Naive thymus-derived CD4-positive, alpha-beta T cell (primary cell): ENCODE results near the gene SLC44A4. TPM values are rescaled to one million over a fixed set of nuclear protein-coding genes. Genes with fewer than 3 reads are reported as not detected.

Experiments
- ATAC-seq: fragments of 150-1000 bp; cut with Tn5 transposase; 2 replicates; pipeline ENCODE4 v1.10.0; 2021; ENCODE audit warnings: mild to moderate bottlenecking, moderate library complexity
- CTCF ChIA-PET: fragments of 350-600 bp; sonication (Branson Sonifier 250); formaldehyde crosslinking; loops from one replicate; lab custom pipeline; 2021; ENCODE audit warnings: antibody characterized with exemption; lab: Charles Lee
- POLR2A ChIA-PET: fragments of 350-600 bp; sonication (Branson Sonifier 250); formaldehyde crosslinking; loops from one replicate; lab custom pipeline; 2021; ENCODE audit warnings: antibody characterized with exemption, inconsistent platforms; lab: Charles Lee
- DNase-seq, 9 donors: peaks; one replicate each; pipeline versions ENCODE4 v3.0.0 to v3.0.0-alpha.2; 2020 to 2022; ENCODE audit warnings: mixed read lengths in 1 of 9
- H3K27ac ChIP-seq: one replicate; pipeline ENCODE4 v1.7.0; 2013; ENCODE audit warnings: mild to moderate bottlenecking, low read depth, low read length, moderate library complexity
- H3K27me3 ChIP-seq, 2 donors: one replicate each; pipeline ENCODE4 v1.7.0; 2013; ENCODE audit warnings: low read length in 2 of 2, mild to moderate bottlenecking in 2 of 2, moderate library complexity in 2 of 2; ENCODE audit not compliant: control insufficient read depth in 2 of 2, insufficient read depth in 2 of 2
- H3K36me3 ChIP-seq, 3 experiments: 1 replicate in 2 of 3; 2 replicates in 1 of 3; pipeline ENCODE4 v1.7.0; 2013; ENCODE audit warnings: low read length in 3 of 3, mild to moderate bottlenecking in 3 of 3, moderate library complexity in 1 of 3; ENCODE audit not compliant: insufficient read depth in 3 of 3, control insufficient read depth in 2 of 3
- H3K4me1 ChIP-seq, 2 donors: one replicate each; pipeline ENCODE4 v1.7.0; 2013; ENCODE audit warnings: low read length in 2 of 2, mild to moderate bottlenecking in 2 of 2, moderate library complexity in 1 of 2; ENCODE audit not compliant: control insufficient read depth in 2 of 2, insufficient read depth in 2 of 2
- H3K4me3 ChIP-seq: 2 replicates; pipeline ENCODE4 v1.7.0; 2013; ENCODE audit warnings: mild to moderate bottlenecking, low read length
- H3K9me3 ChIP-seq, 3 experiments: 1 replicate in 2 of 3; 2 replicates in 1 of 3; pipeline ENCODE4 v1.7.0; 2013; ENCODE audit warnings: low read length in 3 of 3; ENCODE audit not compliant: control insufficient read depth in 2 of 3
- H3K27ac Mint-ChIP-seq, 9 donors: one replicate each; pipeline ENCODE4 v1.8.0; 2020 to 2022; ENCODE audit warnings: mixed read lengths in 9 of 9, mild to moderate bottlenecking in 8 of 9, moderate library complexity in 5 of 9, inconsistent platforms in 2 of 9
- H3K27me3 Mint-ChIP-seq, 5 donors: one replicate each; pipeline ENCODE4 v1.8.0; 2021 to 2022; ENCODE audit warnings: mixed read lengths in 5 of 5, mild to moderate bottlenecking in 1 of 5
- H3K36me3 Mint-ChIP-seq, 5 donors: one replicate each; pipeline ENCODE4 v1.8.0; 2020 to 2022; ENCODE audit warnings: mixed read lengths in 5 of 5, mild to moderate bottlenecking in 3 of 5, inconsistent platforms in 1 of 5
- H3K4me1 Mint-ChIP-seq, 7 donors: one replicate each; pipeline ENCODE4 v1.8.0; 2020 to 2022; ENCODE audit warnings: mixed read lengths in 7 of 7, mild to moderate bottlenecking in 3 of 7, inconsistent platforms in 1 of 7
- H3K4me3 Mint-ChIP-seq, 10 donors: one replicate each; pipeline ENCODE4 v1.8.0; 2020 to 2022; ENCODE audit warnings: mild to moderate bottlenecking in 10 of 10, mixed read lengths in 10 of 10, moderate library complexity in 6 of 10, inconsistent platforms in 2 of 10
- H3K9me3 Mint-ChIP-seq, 11 donors: one replicate each; pipeline ENCODE4 v1.8.0; 2020 to 2022; ENCODE audit warnings: mixed read lengths in 11 of 11, mild to moderate bottlenecking in 4 of 11, inconsistent platforms in 1 of 11, moderate library complexity in 1 of 11
- intact Hi-C, 2 donors: fragments of 100-400 bp; cut with micrococcal nuclease; formaldehyde crosslinking; loops; one replicate each; pipeline ENCODE4 v1.15.1; 2023
- polyA plus RNA-seq, 2 donors: library from polyadenylated mRNA; unstranded; fragments of 300-500 nt; fragmentation: Illumina TruSeq; gene quantifications; one replicate each; pipeline ENCODE4 v1.2.3, GENCODE V29; 2021
- total RNA-seq, 6 experiments: library from RNA in 5 of 6; stranded (reverse) in 5 of 6; gene quantifications; 1 replicate in 5 of 6; 2 replicates in 1 of 6; pipeline ENCODE4 v1.2.3 and lab custom pipeline; 2021 to 2026

SLC44A4 gene
- total and polyA plus RNA-seq, 7 experiments from 2014 or later: not detected

DNA sequence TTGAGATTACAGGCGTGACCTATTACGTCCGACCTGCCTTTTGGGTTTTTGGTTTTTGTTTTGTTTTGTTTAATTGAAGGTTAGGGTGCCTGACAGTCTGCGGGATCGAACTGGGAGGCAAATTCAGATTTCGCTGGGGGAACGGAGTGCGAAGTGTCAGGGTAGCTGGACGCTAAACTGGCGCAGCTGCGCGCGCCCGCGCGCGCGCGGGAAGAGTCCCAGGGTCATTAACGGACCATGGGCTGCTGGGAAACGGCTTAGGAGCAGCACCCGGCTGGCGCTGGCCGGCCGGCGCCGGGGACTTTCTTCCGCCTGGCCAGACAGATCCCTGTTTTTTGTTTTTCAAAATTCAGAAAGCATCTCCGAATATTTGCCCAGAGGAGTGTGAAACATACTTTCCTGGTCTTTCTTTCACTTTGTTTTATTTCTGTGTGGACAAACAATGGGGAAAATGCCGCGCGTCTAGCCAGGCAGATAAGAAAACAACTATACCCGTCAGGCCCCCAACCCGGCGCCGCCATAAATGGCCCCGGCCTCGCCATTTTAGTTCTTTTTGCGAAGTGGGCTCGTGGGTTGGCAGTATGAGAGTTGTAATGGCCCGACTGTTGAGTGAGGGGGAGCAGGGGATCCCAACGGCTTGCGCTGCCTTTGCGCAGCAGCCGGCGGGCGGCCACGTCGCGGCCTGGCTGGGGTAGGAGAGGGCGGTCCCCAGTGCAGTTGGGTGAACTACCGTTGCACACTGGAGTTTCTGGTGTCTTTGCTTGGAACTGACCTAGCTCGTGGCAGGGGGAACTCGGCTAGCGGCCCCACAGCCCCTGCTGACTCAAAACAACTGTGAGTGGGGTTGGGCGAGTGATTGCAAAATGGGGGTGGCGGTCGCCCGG lies 44.2 kb downstream of the SLC44A4 start:
- Mint-ChIP-seq H3K9me3 (no peaks in the 10 kb centered on the region), H3K27ac (peak overlapping the region; percentile 91 to 100 (median 99)), H3K4me1 (peaks cover 31 to 64% (median 53%) of the 10 kb centered on the region in 7 donors), H3K36me3 (peaks cover 3 to 40% (median 19%) of the 10 kb centered on the region in 5 donors), H3K4me3 (peak overlapping the region; percentile 84 to 99 (median 99)), H3K27me3 (no peaks in the 10 kb centered on the region)
- ChIA-PET POLR2A (interaction anchor here (0.7 to 3.7 kb wide), 19 partner anchors 8 to 217 kb away, joined by 3 to 21 read pairs (median 5); partner anchors contain the start of genes ABHD16A, BAG6, C6orf47 and CSNK2B), CTCF (interaction anchor here (1.6 kb wide), 1 partner anchor 153 kb away, joined by 4 read pairs; no protein-coding TSS in a partner anchor)
- intact Hi-C loops: loop anchor here (1.0 to 10.0 kb wide), 21 partner anchors 20 to 1020 kb away; partner anchors contain the start of genes ABHD16A (in 2 of the 2), BAG6 (in 2 of the 2), EHMT2 (in 2 of the 2) and PRRC2A (in 2 of the 2)
- Histone ChIP-seq H3K36me3 (peaks cover 0 to 35% (median 14%) of the 10 kb centered on the region in 3 experiments), H3K4me1 (peaks cover 40 to 48% of the 10 kb centered on the region in 2 donors), H3K4me3 (peak overlapping the region; percentile 73), H3K27me3 (no peaks in the 10 kb centered on the region), H3K27ac (peak overlapping the region; percentile 92), H3K9me3 (no peaks in the 10 kb centered on the region)
- DNase-seq (peak; percentile 77 to 84 (median 82)), ATAC-seq (peak; percentile 82)

- intact Hi-C loops: loop anchor here (2.0 to 10.0 kb wide), 6 partner anchors 15 to 1023 kb away; partner anchors contain the start of genes MICA (in 1 of the 2), MICB (in 1 of the 2), PSMB9 (in 1 of the 2) and TAP1 (in 1 of the 2)
- peaks cover 17 to 45% (median 40%) of the 10 kb centered on the region in 7 donors for H3K4me1 Mint-ChIP-seq
- POLR2A ChIA-PET: interaction anchor here (0.6 to 4.4 kb wide), 16 partner anchors 9 to 1003 kb away, joined by 3 to 33 read pairs (median 6); partner anchors contain the start of genes C6orf47, CSNK2B, DDAH2 and GPANK1
- no peaks in the 10 kb centered on the region for H3K27me3 Mint-ChIP-seq
- ATAC-seq: no peak
- no peak overlapping the region for H3K4me3 ChIP-seq
- peaks cover 0 to 9% (median 0%) of the 10 kb centered on the region in 3 experiments for H3K36me3 ChIP-seq
- no peaks in the 10 kb centered on the region for H3K9me3 Mint-ChIP-seq
- no peaks in the 10 kb centered on the region for H3K9me3 ChIP-seq
- H3K27me3 ChIP-seq: no peaks in the 10 kb centered on the region
- no peak overlapping the region for H3K27ac ChIP-seq
- DNase-seq: no peak
- peaks cover 18 to 28% of the 10 kb centered on the region in 2 donors for H3K4me1 ChIP-seq
- peaks cover 0 to 18% (median 4%) of the 10 kb centered on the region in 5 donors for H3K36me3 Mint-ChIP-seq
- H3K4me3 Mint-ChIP-seq: peak overlapping the region; percentile 86 to 100 (median 96)
- peak overlapping the region in 6 of 9 donors; percentile 22 to 96 (median 81) for H3K27ac Mint-ChIP-seq
- CTCF ChIA-PET: interaction anchor here (0.6 to 2.4 kb wide), 14 partner anchors 14 to 280 kb away, joined by 3 to 23 read pairs (median 4); partner anchors contain the start of genes DDAH2, LY6G5C, NEU1 and VARS1
Observed at GRCh38 chr6:31831350-31832215, 47.2 kb downstream of the SLC44A4 start.

GRCh38 chr6:31830886-31831335 lies 47.9 kb downstream of the SLC44A4 start:
- peak overlapping the region; percentile 82 for H3K4me3 ChIP-seq

GRCh38 chr6:31829633-31830283 lies 49.0 kb downstream of the SLC44A4 start:
- no peaks in the 10 kb centered on the region for H3K27me3 Mint-ChIP-seq
- intact Hi-C loops: loop anchor here (1.0 to 10.0 kb wide), 12 partner anchors 13 to 1025 kb away; partner anchors contain the start of genes BAG6 (in 1 of the 2), DDAH2 (in 1 of the 2), GPSM3 (in 1 of the 2) and MICA (in 1 of the 2)
- CTCF ChIA-PET: interaction anchor here (0.6 to 2.4 kb wide), 12 partner anchors 11 to 281 kb away, joined by 3 to 23 read pairs (median 3); partner anchors contain the start of genes DDAH2, LTB, LY6G5C and NEU1
- Histone ChIP-seq H3K4me1 (peaks cover 12 to 22% of the 10 kb centered on the region in 2 donors), H3K36me3 (peaks cover 0 to 3% (median 0%) of the 10 kb centered on the region in 3 experiments), H3K9me3 (no peaks in the 10 kb centered on the region), H3K27me3 (no peaks in the 10 kb centered on the region), H3K4me3 (peak overlapping the region; percentile 82), H3K27ac (peak overlapping the region; percentile 73)
- peak overlapping the region; percentile 86 to 100 (median 96) for H3K4me3 Mint-ChIP-seq
- peaks cover 11 to 44% (median 37%) of the 10 kb centered on the region in 7 donors for H3K4me1 Mint-ChIP-seq
- peak in 6 of 9 donors; percentile 45 to 67 (median 54) for DNase-seq
- no peaks in the 10 kb centered on the region for H3K9me3 Mint-ChIP-seq
- POLR2A ChIA-PET: interaction anchor here (0.6 to 4.4 kb wide), 20 partner anchors 9 to 278 kb away, joined by 3 to 33 read pairs (median 6); partner anchors contain the start of genes C6orf47, CSNK2B, DDAH2 and GPANK1
- peak; percentile 26 for ATAC-seq
- peaks cover 0 to 3% (median 0%) of the 10 kb centered on the region in 5 donors for H3K36me3 Mint-ChIP-seq
- peak overlapping the region; percentile 79 to 96 (median 88) for H3K27ac Mint-ChIP-seq

More at GRCh38 chr6:31830886-31831335, 47.9 kb downstream of the SLC44A4 start:
- peaks cover 14 to 23% of the 10 kb centered on the region in 2 donors for H3K4me1 ChIP-seq
- no peak for DNase-seq
- H3K36me3 ChIP-seq: peaks cover 0 to 9% (median 0%) of the 10 kb centered on the region in 3 experiments
- POLR2A ChIA-PET: interaction anchor here (0.6 to 4.4 kb wide), 23 partner anchors 9 to 1004 kb away, joined by 3 to 33 read pairs (median 5); partner anchors contain the start of genes C6orf47, CSNK2B, DDAH2 and GPANK1
- H3K36me3 Mint-ChIP-seq: peaks cover 0 to 11% (median 0%) of the 10 kb centered on the region in 5 donors
- peak overlapping the region; percentile 73 for H3K27ac ChIP-seq
- peak overlapping the region; percentile 86 to 100 (median 96) for H3K4me3 Mint-ChIP-seq
- no peaks in the 10 kb centered on the region for H3K9me3 ChIP-seq
- H3K27me3 Mint-ChIP-seq: no peaks in the 10 kb centered on the region
- intact Hi-C loops: loop anchor here (1.0 to 10.0 kb wide), 11 partner anchors 14 to 1024 kb away; partner anchors contain the start of genes BAG6 (in 1 of the 2), DDAH2 (in 1 of the 2), MICA (in 1 of the 2) and MICB (in 1 of the 2)
- H3K9me3 Mint-ChIP-seq: no peaks in the 10 kb centered on the region
- no peak for ATAC-seq
- H3K27ac Mint-ChIP-seq: peak overlapping the region; percentile 79 to 96 (median 88)
- H3K27me3 ChIP-seq: no peaks in the 10 kb centered on the region
- peaks cover 12 to 42% (median 36%) of the 10 kb centered on the region in 7 donors for H3K4me1 Mint-ChIP-seq
- CTCF ChIA-PET: interaction anchor here (0.6 to 2.4 kb wide), 19 partner anchors 13 to 282 kb away, joined by 3 to 23 read pairs (median 3); partner anchors contain the start of genes DDAH2, LY6G5C, NEU1 and VARS1
